Trophoblast cell (in vitro differentiated cells and primary cell): ENCODE results near the gene DRD2.

Experiments
- DNase-seq, 2 donors: peaks; one replicate each; pipeline ENCODE4 v3.0.0-alpha.2; 2016
- H2AFZ ChIP-seq: 2 replicates; pipeline ENCODE4 v1.6.1; 2013; ENCODE audit warnings: low read length, moderate library complexity, mild to moderate bottlenecking; ENCODE audit not compliant: insufficient read depth, poor library complexity
- H2AK5ac ChIP-seq: 2 replicates; pipeline ENCODE4 v1.6.1; 2013; ENCODE audit warnings: mild to moderate bottlenecking, low read length
- H2BK120ac ChIP-seq: 2 replicates; pipeline ENCODE4 v1.6.1; 2013; ENCODE audit warnings: low read length, mild to moderate bottlenecking, moderate library complexity; ENCODE audit not compliant: insufficient read depth, poor library complexity
- H2BK12ac ChIP-seq: 2 replicates; pipeline ENCODE4 v1.6.1; 2013; ENCODE audit warnings: mild to moderate bottlenecking, low read length, moderate library complexity
- H2BK5ac ChIP-seq: 2 replicates; pipeline ENCODE4 v1.6.1; 2013; ENCODE audit warnings: low read length, low read depth, moderate library complexity, mild to moderate bottlenecking; ENCODE audit not compliant: poor library complexity
- H3K14ac ChIP-seq: 2 replicates; pipeline ENCODE4 v1.6.1; 2013; ENCODE audit warnings: mild to moderate bottlenecking, low read length
- H3K18ac ChIP-seq: 2 replicates; pipeline ENCODE4 v1.6.1; 2013; ENCODE audit warnings: mild to moderate bottlenecking, low read length
- H3K23ac ChIP-seq: 2 replicates; pipeline ENCODE4 v1.6.1; 2013; ENCODE audit warnings: low read length
- H3K27ac ChIP-seq: 2 replicates; pipeline ENCODE4 v1.5.1; 2013; ENCODE audit warnings: low read depth, mild to moderate bottlenecking, inconsistent platforms, low read length, moderate library complexity
- H3K27me3 ChIP-seq: 2 replicates; pipeline ENCODE4 v1.6.1; 2013; ENCODE audit warnings: inconsistent platforms, mild to moderate bottlenecking, low read length, moderate library complexity; ENCODE audit not compliant: insufficient read depth
- H3K36me3 ChIP-seq, 2 experiments: 1 replicate in 1 of 2; 2 replicates in 1 of 2; pipeline ENCODE4 v1.6.1; 2013; ENCODE audit warnings: low read length in 2 of 2, mild to moderate bottlenecking in 2 of 2, moderate library complexity in 1 of 2; ENCODE audit not compliant: insufficient read depth in 2 of 2, control insufficient read depth in 1 of 2
- H3K4ac ChIP-seq: 2 replicates; pipeline ENCODE4 v1.6.1; 2013; ENCODE audit warnings: low read depth, mild to moderate bottlenecking, low read length, moderate library complexity
- H3K4me1 ChIP-seq, 2 experiments: 1 replicate in 1 of 2; 2 replicates in 1 of 2; pipeline ENCODE4 v1.6.1; 2013; ENCODE audit warnings: low read length in 2 of 2, mild to moderate bottlenecking in 2 of 2, moderate library complexity in 1 of 2; ENCODE audit not compliant: insufficient read depth in 2 of 2, control insufficient read depth in 1 of 2
- H3K4me2 ChIP-seq: 2 replicates; pipeline ENCODE4 v1.6.1; 2013; ENCODE audit warnings: inconsistent platforms, mild to moderate bottlenecking, low read length, moderate library complexity
- H3K4me3 ChIP-seq: 2 replicates; pipeline ENCODE4 v1.5.1; 2013; ENCODE audit warnings: mild to moderate bottlenecking, low read depth, low read length, inconsistent platforms
- H3K79me1 ChIP-seq: one replicate; pipeline ENCODE4 v1.6.1; 2013; ENCODE audit warnings: low read length
- H3K79me2 ChIP-seq: 2 replicates; pipeline ENCODE4 v1.6.1; 2013; ENCODE audit warnings: low read length, mild to moderate bottlenecking; ENCODE audit not compliant: control insufficient read depth, insufficient read depth, poor library complexity
- H3K9ac ChIP-seq: 2 replicates; pipeline ENCODE4 v1.6.1; 2013; ENCODE audit warnings: mild to moderate bottlenecking, low read length
- H3K9me3 ChIP-seq: 2 replicates; pipeline ENCODE4 v1.6.1; 2013; ENCODE audit warnings: low read depth, mild to moderate bottlenecking, control low read depth, inconsistent platforms, low read length; ENCODE audit not compliant: insufficient read depth
- H4K12ac ChIP-seq: 2 replicates; pipeline ENCODE4 v1.6.1; 2013; ENCODE audit warnings: low read depth, mild to moderate bottlenecking, low read length, moderate library complexity
- H4K8ac ChIP-seq: 2 replicates; pipeline ENCODE4 v1.6.1; 2013; ENCODE audit warnings: low read depth, mild to moderate bottlenecking, low read length, moderate library complexity
- H4K91ac ChIP-seq: one replicate; pipeline ENCODE4 v1.6.1; 2013; ENCODE audit warnings: low read depth, mild to moderate bottlenecking, low read length, moderate library complexity
- WGBS: extraction: QIAGEN DNeasy Blood & Tissue Kit; methylation state at CpG from one replicate; pipeline ENCODE4 v1.1.7; 2013; ENCODE audit warnings: missing lambda C conversion rate; ENCODE audit not compliant: insufficient read length, insufficient coverage; ENCODE audit errors: extremely low coverage; 5-methylcytosine and 5-hydroxymethylcytosine counted together

The DRD2 gene

GRCh38 chr11:113396690-113397089 is 78.5 kb downstream of the DRD2 start:
- H2BK12ac ChIP-seq: no peak overlapping the region
- no peaks in the 10 kb centered on the region for H3K79me2 ChIP-seq
- WGBS: no CpG with 5 or more reads among the region's 1 CpG
- H2BK120ac ChIP-seq: no peak overlapping the region
- no peaks in the 10 kb centered on the region for H3K4me1 ChIP-seq
- H3K14ac ChIP-seq: no peak overlapping the region
- H4K8ac ChIP-seq: no peak overlapping the region
- no peak overlapping the region for H2AFZ ChIP-seq
- no peak overlapping the region for H3K27ac ChIP-seq
- H2BK5ac ChIP-seq: no peak overlapping the region
- H3K36me3 ChIP-seq: no peaks in the 10 kb centered on the region
- H3K4me2 ChIP-seq: no peak overlapping the region
- H3K4ac ChIP-seq: no peak overlapping the region
- no peaks in the 10 kb centered on the region for H3K79me1 ChIP-seq
- no peak overlapping the region for H4K91ac ChIP-seq
- no peak overlapping the region for H3K23ac ChIP-seq
- DNase-seq: no peak
- no peak overlapping the region for H2AK5ac ChIP-seq
- no peak overlapping the region for H3K4me3 ChIP-seq
- no peaks in the 10 kb centered on the region for H3K9me3 ChIP-seq
- no peak overlapping the region for H3K9ac ChIP-seq
- no peak overlapping the region for H3K18ac ChIP-seq
- no peaks in the 10 kb centered on the region for H3K27me3 ChIP-seq
- no peak overlapping the region for H4K12ac ChIP-seq

GRCh38 chr11:113395782-113396336 is 79.3 kb downstream of the DRD2 start:
- Histone ChIP-seq H3K4me2 (no peak overlapping the region), H3K23ac (no peak overlapping the region), H2AFZ (no peak overlapping the region), H3K14ac (no peak overlapping the region), H3K4ac (no peak overlapping the region), H2BK5ac (no peak overlapping the region), H3K4me3 (no peak overlapping the region), H3K27ac (no peak overlapping the region), H3K4me1 (no peaks in the 10 kb centered on the region), H3K79me2 (no peaks in the 10 kb centered on the region), H3K79me1 (no peaks in the 10 kb centered on the region), H2BK120ac (no peak overlapping the region), H4K12ac (no peak overlapping the region), H3K18ac (no peak overlapping the region), H2BK12ac (no peak overlapping the region), H3K27me3 (no peaks in the 10 kb centered on the region), H4K91ac (no peak overlapping the region), H2AK5ac (no peak overlapping the region), H3K9me3 (no peaks in the 10 kb centered on the region), H4K8ac (no peak overlapping the region), H3K9ac (no peak overlapping the region), H3K36me3 (no peaks in the 10 kb centered on the region)
- no CpG with 5 or more reads among the region's 9 CpGs for WGBS
- DNase-seq: no peak

DNA sequence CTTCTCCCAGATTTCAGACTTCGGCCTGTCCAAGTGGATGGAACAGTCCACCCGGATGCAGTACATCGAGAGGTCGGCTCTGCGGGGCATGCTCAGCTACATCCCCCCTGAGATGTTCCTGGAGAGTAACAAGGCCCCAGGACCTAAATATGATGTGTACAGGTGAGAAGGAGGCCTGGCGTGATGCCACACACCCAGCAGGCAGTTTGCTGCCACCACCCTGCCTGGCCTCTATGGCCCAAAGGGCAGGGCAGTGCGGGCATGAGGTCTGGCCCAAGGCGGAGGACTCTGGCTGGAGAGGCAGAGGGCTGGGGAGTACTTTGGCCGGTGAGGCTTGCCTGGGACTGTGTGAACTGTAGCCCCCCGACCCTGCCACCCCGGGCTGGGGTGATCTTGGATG is 80.3 kb downstream of the DRD2 start:
- Histone ChIP-seq H3K9ac (no peak overlapping the region), H3K4me2 (no peak overlapping the region), H2AFZ (no peak overlapping the region), H3K4me1 (no peaks in the 10 kb centered on the region), H2AK5ac (no peak overlapping the region), H3K27me3 (no peaks in the 10 kb centered on the region), H3K9me3 (no peaks in the 10 kb centered on the region), H3K79me1 (no peaks in the 10 kb centered on the region), H3K4me3 (no peak overlapping the region), H3K18ac (no peak overlapping the region), H3K79me2 (no peaks in the 10 kb centered on the region), H4K12ac (no peak overlapping the region), H2BK12ac (no peak overlapping the region), H4K8ac (no peak overlapping the region), H4K91ac (no peak overlapping the region), H2BK120ac (no peak overlapping the region), H3K27ac (no peak overlapping the region), H3K23ac (no peak overlapping the region), H3K4ac (no peak overlapping the region), H2BK5ac (no peak overlapping the region), H3K36me3 (no peaks in the 10 kb centered on the region), H3K14ac (no peak overlapping the region)
- no CpG with 5 or more reads among the region's 11 CpGs for WGBS
- no peak for DNase-seq

- Histone ChIP-seq H2AK5ac (no peak overlapping the region), H3K4me1 (no peaks in the 10 kb centered on the region), H4K91ac (no peak overlapping the region), H3K36me3 (no peaks in the 10 kb centered on the region), H4K8ac (no peak overlapping the region), H3K27me3 (no peaks in the 10 kb centered on the region), H3K18ac (no peak overlapping the region), H3K4me2 (no peak overlapping the region), H3K14ac (no peak overlapping the region), H2AFZ (no peak overlapping the region), H2BK12ac (no peak overlapping the region), H3K79me1 (no peaks in the 10 kb centered on the region), H3K4ac (no peak overlapping the region), H3K9ac (no peak overlapping the region), H2BK120ac (no peak overlapping the region), H3K9me3 (no peaks in the 10 kb centered on the region), H3K79me2 (no peaks in the 10 kb centered on the region), H3K27ac (no peak overlapping the region), H4K12ac (no peak overlapping the region), H2BK5ac (no peak overlapping the region), H3K4me3 (no peak overlapping the region), H3K23ac (no peak overlapping the region)
- DNase-seq: no peak
- no CpG with 5 or more reads among the region's 8 CpGs for WGBS
Measured at GRCh38 chr11:113393501-113393985, 81.7 kb downstream of the DRD2 start.
